Measurements from ENCODE around the gene THAP10. TPM values are rescaled to one million over a fixed set of nuclear protein-coding genes. Genes with fewer than 3 reads are reported as not detected.

THAP10 gene
- total RNA-seq, 1 donor from 2014 or later, result 0.37 TPM

DNA sequence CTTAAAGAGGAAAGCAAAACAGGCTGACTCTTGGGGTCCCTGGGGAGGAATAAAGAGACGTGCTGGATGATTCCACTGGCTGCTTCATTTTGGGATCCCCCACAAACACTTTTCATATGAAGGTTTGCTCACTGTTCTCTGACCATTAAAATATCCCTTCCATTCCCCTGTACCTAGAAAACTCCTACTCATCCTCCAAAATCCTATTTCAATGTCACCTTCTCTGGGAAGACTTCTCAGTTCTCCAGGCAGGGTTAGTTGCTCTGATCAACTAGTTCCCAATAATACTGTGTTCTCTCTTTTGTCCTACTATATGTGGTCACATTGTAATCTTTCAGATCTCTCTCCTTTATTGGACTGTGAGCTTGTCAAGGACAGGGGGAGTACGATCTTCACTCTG, 57.2 kb downstream of the THAP10 start:
- H3K27ac Mint-ChIP-seq, result no peak overlapping the region
- no peaks in the 10 kb centered on the region for H3K9me3 Mint-ChIP-seq
- intact Hi-C loops (cut with micrococcal nuclease), result no loop called here

DNA sequence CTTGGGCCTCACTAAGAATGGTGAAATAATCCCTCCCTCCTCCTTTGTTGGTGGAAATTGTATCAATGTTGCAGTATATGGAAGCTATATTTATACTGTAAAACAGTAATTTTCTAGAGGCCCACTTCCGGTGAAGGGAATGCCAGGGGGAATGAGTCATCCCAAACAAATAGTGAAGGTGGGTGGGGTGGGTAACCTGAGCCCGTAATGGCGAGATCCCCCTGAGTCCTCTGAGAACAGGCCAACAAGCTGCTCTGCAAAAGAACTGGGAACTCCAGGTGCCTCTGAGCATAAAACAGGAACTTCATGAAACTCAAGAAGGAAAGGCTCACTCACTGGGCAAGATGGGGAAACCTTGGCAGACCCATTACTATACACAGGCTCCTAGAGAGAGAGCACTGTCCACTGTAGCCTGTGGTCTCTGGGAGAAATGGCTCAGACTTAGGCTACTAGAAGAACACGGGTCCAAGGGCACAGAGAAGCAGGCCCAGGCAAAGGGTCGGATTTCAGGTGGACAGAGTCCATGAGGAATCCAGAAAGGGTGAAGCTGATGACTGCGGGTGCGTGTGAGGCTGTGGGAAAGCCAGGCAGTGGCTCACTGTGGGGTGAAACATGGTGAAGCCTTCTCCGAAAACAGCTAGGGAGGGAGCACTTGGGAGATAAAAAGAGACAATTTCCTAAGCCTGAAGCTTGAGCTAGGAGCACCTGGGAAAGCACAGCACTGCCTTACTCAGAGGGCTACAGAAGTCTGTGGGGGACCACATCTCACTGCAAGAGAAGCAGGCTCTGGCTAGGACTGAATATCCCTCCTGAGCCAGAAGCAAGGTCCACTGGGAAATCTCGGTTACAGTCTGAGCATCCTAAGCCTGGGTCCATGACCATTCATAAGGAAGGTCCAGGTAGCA, 58.1 kb downstream of the THAP10 start:
- H3K9me3 Mint-ChIP-seq, result no peaks in the 10 kb centered on the region
- H3K4me3 Mint-ChIP-seq (ENCODE audit: low read depth), result no peak overlapping the region
- no peaks in the 10 kb centered on the region for H3K4me1 Mint-ChIP-seq (ENCODE audit: low read depth)
- intact Hi-C loops (cut with micrococcal nuclease), result no loop called here
- no peaks in the 10 kb centered on the region for H3K36me3 Mint-ChIP-seq (ENCODE audit: low read depth)
- no peak overlapping the region for H3K27ac Mint-ChIP-seq
- no peak for DNase-seq (ENCODE audit: low spot score)
- H3K27me3 Mint-ChIP-seq (ENCODE audit: low read depth), result no peaks in the 10 kb centered on the region

More for the DNA sequence above, 57.2 kb downstream of the THAP10 start:
- Mint-ChIP-seq H3K4me3 (ENCODE audit: low read depth) (no peak overlapping the region), H3K4me1 (ENCODE audit: low read depth) (no peaks in the 10 kb centered on the region), H3K36me3 (ENCODE audit: low read depth) (no peaks in the 10 kb centered on the region), H3K27me3 (ENCODE audit: low read depth) (no peaks in the 10 kb centered on the region)
- DNase-seq (ENCODE audit: low spot score), result no peak

DNA sequence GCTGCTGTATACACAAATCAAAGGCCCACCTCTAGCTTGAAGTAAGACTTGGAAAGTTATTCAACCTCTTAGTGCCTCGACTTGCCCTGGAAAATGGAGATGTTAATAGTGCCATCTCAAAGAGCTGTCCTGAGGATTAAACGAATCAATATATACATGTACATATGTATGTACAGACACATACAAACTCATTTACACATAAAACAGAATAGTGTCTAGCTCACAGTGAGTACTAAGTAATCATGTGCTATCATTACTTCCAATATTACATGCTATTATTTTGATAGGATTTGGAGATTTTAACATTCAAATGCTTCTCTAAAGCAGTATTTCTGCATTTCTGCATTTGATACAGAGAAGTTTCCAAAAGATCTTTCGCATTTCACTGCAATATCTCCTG, 58.8 kb downstream of the THAP10 start:
- DNase-seq (ENCODE audit: low spot score), result no peak
- Mint-ChIP-seq H3K27me3 (ENCODE audit: low read depth) (no peaks in the 10 kb centered on the region), H3K36me3 (ENCODE audit: low read depth) (no peaks in the 10 kb centered on the region), H3K27ac (no peak overlapping the region), H3K4me3 (ENCODE audit: low read depth) (no peak overlapping the region), H3K4me1 (ENCODE audit: low read depth) (no peaks in the 10 kb centered on the region), H3K9me3 (no peaks in the 10 kb centered on the region)
- intact Hi-C loops (cut with micrococcal nuclease), result no loop called here

DNA sequence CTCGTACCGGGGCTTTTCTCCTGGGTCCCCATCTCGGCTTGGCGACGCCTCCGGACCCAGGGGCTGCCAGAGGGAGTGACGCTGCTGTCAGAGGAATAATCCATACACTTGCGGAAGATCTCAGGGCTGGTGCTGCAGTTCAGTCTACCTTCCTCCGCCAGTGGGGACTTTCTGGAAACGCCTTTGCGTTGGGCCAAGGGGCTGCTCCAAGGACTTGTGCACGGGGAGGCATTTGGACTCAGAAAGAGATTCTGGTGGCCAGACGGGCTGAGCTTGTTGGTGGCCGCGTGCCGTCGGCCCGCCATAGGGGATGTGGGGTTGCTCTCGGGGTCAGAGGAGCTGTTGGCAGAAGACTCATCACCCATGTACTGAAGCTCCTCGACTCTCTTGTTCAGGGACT, 60.1 kb downstream of the THAP10 start:
- H3K4me1 Mint-ChIP-seq (ENCODE audit: low read depth), result no peaks in the 10 kb centered on the region
- no peak for DNase-seq (ENCODE audit: low spot score)
- intact Hi-C loops (cut with micrococcal nuclease), result no loop called here
- H3K4me3 Mint-ChIP-seq (ENCODE audit: low read depth), result no peak overlapping the region
- H3K27ac Mint-ChIP-seq, result no peak overlapping the region
- no peaks in the 10 kb centered on the region for H3K27me3 Mint-ChIP-seq (ENCODE audit: low read depth)
- no peaks in the 10 kb centered on the region for H3K36me3 Mint-ChIP-seq (ENCODE audit: low read depth)
- H3K9me3 Mint-ChIP-seq, result no peaks in the 10 kb centered on the region

Other genes starting within 250 kb of the THAP10 start
- 1.1 and 1.3 TPM in 2 replicates for gene UACA, start 128.9 kb downstream of the THAP10 start, total RNA-seq
- gene LARP6, start 38.3 kb downstream of the THAP10 start, total RNA-seq, result not detected in 2 replicates
- gene LRRC49, start 393 bp upstream of the THAP10 start, total RNA-seq, result not detected in 2 replicates
- gene THSD4, start 223.0 kb upstream of the THAP10 start, total RNA-seq, result 0.07 TPM in 1 of 2 replicates, not detected in the other

Measured in activated T-helper 2 cell treated with anti-CD3 and anti-CD28 coated beads, Interferon-gamma antibody, Interleukin-2, Interleukin-4, amounts not matched to agents 10 μg/mL and 5 μg/mL and 100 μg/mL, durations not matched to agents 14 hours and 24 hours and 36 hours (primary cell).